ENCODE results near the gene ARPC5L. TPM values are rescaled to one million over a fixed set of nuclear protein-coding genes. Genes with fewer than 3 reads are reported as not detected.
A peak's percentile ranks its signal among the peaks of the same experiment; 100 is the strongest.

The ARPC5L gene
- total and polyA plus RNA-seq, 2 of the 13 experiments (the other 11 are each of a cell fraction or from before 2014, with no cell fraction given) = 29.9 to 33.8 TPM

DNA sequence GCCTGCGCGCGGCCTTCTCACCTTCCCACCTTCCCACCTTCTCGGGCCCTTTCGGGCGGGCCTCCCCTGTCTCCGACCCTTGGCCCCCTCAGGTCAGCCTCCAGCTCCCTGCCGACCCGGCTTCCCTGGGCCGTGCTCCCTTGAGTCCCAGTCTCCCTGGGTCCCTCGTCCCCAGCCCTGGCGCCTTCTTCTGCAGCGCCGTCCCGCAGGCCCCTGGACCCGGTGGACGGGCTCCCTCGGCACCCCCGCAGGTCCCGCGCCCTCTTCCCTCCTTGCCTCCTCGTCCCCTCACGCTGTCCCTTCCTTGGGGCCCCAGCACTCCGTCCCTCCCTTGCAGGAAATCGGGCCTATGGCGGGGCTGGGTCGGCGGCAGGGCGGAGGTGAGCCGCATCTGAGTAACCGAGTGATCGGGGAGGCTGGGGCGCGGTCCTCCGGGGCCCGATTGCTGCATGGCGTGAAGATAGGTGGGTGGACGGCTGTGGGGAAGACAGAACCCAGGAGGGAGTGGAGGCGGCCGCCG lies 7.6 kb downstream of the ARPC5L start (continued):
- 0 out of 2 replicates have a peak, but pooled peaks have one; percentile 16 for TF ChIP-seq YEATS2 (CRISPR knock-in tag; IDR thresholded peaks at IDR 0.05; ENCODE audit: borderline replicate concordance)
- no peak; the same call in 1 of the 2 replicates for TF ChIP-seq NR2C2 (CRISPR knock-in tag; IDR thresholded peaks at IDR 0.05; ENCODE audit: borderline replicate concordance)
- no peak for TF ChIP-seq ZNF530 (CRISPR knock-in tag; IDR thresholded peaks at IDR 0.05; ENCODE audit: low read depth)
- TF ChIP-seq CENPBD1 (CRISPR knock-in tag; IDR thresholded peaks at IDR 0.05; ENCODE audit: borderline replicate concordance, low read depth) = no peak
- no peak for TF ChIP-seq ZBTB38 (CRISPR knock-in tag; IDR thresholded peaks at IDR 0.05)
- TF ChIP-seq, protein P1, sequence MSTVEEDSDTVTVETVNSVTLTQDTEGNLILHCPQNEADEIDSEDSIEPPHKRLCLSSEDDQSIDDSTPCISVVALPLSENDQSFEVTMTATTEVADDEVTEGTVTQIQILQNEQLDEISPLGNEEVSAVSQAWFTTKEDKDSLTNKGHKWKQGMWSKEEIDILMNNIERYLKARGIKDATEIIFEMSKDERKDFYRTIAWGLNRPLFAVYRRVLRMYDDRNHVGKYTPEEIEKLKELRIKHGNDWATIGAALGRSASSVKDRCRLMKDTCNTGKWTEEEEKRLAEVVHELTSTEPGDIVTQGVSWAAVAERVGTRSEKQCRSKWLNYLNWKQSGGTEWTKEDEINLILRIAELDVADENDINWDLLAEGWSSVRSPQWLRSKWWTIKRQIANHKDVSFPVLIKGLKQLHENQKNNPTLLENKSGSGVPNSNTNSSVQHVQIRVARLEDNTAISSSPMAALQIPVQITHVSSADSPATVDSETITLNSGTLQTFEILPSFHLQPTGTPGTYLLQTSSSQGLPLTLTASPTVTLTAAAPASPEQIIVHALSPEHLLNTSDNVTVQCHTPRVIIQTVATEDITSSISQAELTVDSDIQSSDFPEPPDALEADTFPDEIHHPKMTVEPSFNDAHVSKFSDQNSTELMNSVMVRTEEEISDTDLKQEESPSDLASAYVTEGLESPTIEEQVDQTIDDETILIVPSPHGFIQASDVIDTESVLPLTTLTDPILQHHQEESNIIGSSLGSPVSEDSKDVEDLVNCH (CRISPR knock-in tag; IDR thresholded peaks at IDR 0.05) = no peak
- TF ChIP-seq ZNF577 (CRISPR knock-in tag; IDR thresholded peaks at IDR 0.05; ENCODE audit: borderline replicate concordance, low read depth) = no peak
- TF ChIP-seq, protein P2, sequence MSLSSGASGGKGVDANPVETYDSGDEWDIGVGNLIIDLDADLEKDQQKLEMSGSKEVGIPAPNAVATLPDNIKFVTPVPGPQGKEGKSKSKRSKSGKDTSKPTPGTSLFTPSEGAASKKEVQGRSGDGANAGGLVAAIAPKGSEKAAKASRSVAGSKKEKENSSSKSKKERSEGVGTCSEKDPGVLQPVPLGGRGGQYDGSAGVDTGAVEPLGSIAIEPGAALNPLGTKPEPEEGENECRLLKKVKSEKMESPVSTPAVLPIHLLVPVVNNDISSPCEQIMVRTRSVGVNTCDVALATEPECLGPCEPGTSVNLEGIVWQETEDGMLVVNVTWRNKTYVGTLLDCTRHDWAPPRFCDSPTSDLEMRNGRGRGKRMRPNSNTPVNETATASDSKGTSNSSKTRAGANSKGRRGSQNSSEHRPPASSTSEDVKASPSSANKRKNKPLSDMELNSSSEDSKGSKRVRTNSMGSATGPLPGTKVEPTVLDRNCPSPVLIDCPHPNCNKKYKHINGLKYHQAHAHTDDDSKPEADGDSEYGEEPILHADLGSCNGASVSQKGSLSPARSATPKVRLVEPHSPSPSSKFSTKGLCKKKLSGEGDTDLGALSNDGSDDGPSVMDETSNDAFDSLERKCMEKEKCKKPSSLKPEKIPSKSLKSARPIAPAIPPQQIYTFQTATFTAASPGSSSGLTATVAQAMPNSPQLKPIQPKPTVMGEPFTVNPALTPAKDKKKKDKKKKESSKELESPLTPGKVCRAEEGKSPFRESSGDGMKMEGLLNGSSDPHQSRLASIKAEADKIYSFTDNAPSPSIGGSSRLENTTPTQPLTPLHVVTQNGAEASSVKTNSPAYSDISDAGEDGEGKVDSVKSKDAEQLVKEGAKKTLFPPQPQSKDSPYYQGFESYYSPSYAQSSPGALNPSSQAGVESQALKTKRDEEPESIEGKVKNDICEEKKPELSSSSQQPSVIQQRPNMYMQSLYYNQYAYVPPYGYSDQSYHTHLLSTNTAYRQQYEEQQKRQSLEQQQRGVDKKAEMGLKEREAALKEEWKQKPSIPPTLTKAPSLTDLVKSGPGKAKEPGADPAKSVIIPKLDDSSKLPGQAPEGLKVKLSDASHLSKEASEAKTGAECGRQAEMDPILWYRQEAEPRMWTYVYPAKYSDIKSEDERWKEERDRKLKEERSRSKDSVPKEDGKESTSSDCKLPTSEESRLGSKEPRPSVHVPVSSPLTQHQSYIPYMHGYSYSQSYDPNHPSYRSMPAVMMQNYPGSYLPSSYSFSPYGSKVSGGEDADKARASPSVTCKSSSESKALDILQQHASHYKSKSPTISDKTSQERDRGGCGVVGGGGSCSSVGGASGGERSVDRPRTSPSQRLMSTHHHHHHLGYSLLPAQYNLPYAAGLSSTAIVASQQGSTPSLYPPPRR (CRISPR knock-in tag; IDR thresholded peaks at IDR 0.05; ENCODE audit: borderline replicate concordance) = no peak
- peak; percentile 29; the same call in 1 of the 2 replicates for TF ChIP-seq ZNF775 (CRISPR knock-in tag; IDR thresholded peaks at IDR 0.05; ENCODE audit: borderline replicate concordance)
- 0 out of 2 replicates have a peak, but pooled peaks have one; percentile 5 for TF ChIP-seq ZNF34 (CRISPR knock-in tag; IDR thresholded peaks at IDR 0.05; ENCODE audit: borderline replicate concordance)
- TF ChIP-seq ZXDC (CRISPR knock-in tag; IDR thresholded peaks at IDR 0.05) = no peak
- TF ChIP-seq, protein P3, sequence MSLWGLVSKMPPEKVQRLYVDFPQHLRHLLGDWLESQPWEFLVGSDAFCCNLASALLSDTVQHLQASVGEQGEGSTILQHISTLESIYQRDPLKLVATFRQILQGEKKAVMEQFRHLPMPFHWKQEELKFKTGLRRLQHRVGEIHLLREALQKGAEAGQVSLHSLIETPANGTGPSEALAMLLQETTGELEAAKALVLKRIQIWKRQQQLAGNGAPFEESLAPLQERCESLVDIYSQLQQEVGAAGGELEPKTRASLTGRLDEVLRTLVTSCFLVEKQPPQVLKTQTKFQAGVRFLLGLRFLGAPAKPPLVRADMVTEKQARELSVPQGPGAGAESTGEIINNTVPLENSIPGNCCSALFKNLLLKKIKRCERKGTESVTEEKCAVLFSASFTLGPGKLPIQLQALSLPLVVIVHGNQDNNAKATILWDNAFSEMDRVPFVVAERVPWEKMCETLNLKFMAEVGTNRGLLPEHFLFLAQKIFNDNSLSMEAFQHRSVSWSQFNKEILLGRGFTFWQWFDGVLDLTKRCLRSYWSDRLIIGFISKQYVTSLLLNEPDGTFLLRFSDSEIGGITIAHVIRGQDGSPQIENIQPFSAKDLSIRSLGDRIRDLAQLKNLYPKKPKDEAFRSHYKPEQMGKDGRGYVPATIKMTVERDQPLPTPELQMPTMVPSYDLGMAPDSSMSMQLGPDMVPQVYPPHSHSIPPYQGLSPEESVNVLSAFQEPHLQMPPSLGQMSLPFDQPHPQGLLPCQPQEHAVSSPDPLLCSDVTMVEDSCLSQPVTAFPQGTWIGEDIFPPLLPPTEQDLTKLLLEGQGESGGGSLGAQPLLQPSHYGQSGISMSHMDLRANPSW (CRISPR knock-in tag; IDR thresholded peaks at IDR 0.05; ENCODE audit: borderline replicate concordance) = no peak
